ENCODE results near the gene HPSE. TPM values are rescaled to one million over a fixed set of nuclear protein-coding genes. Genes with fewer than 3 reads are reported as not detected.
"Not testable (repeated sequence)": the region's sequence is repeated elsewhere in the genome, so short reads cannot be mapped to it uniquely, and the experiment has no call there.

HPSE gene
- total RNA-seq, 4 donors from 2014 or later: 0.42 to 1.5 (median 0.88) TPM

GRCh38 chr4:83307920-83308319 is 26.7 kb downstream of the HPSE start:
- Histone ChIP-seq H3K9me3 (no peaks in the 10 kb centered on the region), H3K36me3 (no peaks in the 10 kb centered on the region), H3K4me3 (no peak overlapping the region), H3K27me3 (no peaks in the 10 kb centered on the region), H3K27ac (replicated peaks in 1 of 4) (no peak overlapping the region), H3K4me1 (no peaks in the 10 kb centered on the region)
- WGBS: 73% methylated on average over 7 of the region's 7 CpGs
- no peak for TF ChIP-seq POLR2A (IDR thresholded peaks at IDR 0.05; ENCODE audit: low read depth)
- no peak for TF ChIP-seq CTCF (IDR thresholded peaks at IDR 0.05)
- no peak for TF ChIP-seq POLR2AphosphoS5 (IDR thresholded peaks at IDR 0.05)
- TF ChIP-seq EP300 (IDR thresholded peaks at IDR 0.05): no peak
- DNase-seq (ENCODE audit: extremely low spot score): no peak
- intact Hi-C loops (cut with DNase I): no loop called here

- no peak overlapping the region for H3K4me3 ChIP-seq
- H3K9me3 ChIP-seq: no peaks in the 10 kb centered on the region
- no peak for DNase-seq (ENCODE audit: extremely low spot score)
- H3K36me3 ChIP-seq: no peaks in the 10 kb centered on the region
- H3K27me3 ChIP-seq: no peaks in the 10 kb centered on the region
- no peak overlapping the region for H3K27ac ChIP-seq (replicated peaks in 1 of 4)
- 85% methylated on average over 2 of the region's 2 CpGs for WGBS
- no peaks in the 10 kb centered on the region for H3K4me1 ChIP-seq
- TF ChIP-seq POLR2AphosphoS5 (IDR thresholded peaks at IDR 0.05) (no peak), EP300 (IDR thresholded peaks at IDR 0.05) (no peak), POLR2A (IDR thresholded peaks at IDR 0.05; ENCODE audit: low read depth) (no peak), CTCF (IDR thresholded peaks at IDR 0.05) (no peak)
- intact Hi-C loops (cut with DNase I): no loop called here
Observed at GRCh38 chr4:83305187-83305586, 29.5 kb downstream of the HPSE start.

- Histone ChIP-seq H3K9me3 (no peaks in the 10 kb centered on the region), H3K4me3 (no peak overlapping the region), H3K36me3 (no peaks in the 10 kb centered on the region), H3K27ac (replicated peaks in 1 of 4) (no peak overlapping the region), H3K4me1 (no peaks in the 10 kb centered on the region), H3K27me3 (no peaks in the 10 kb centered on the region)
- WGBS: 68% methylated on average over 3 of the region's 3 CpGs
- TF ChIP-seq POLR2AphosphoS5 (IDR thresholded peaks at IDR 0.05) (no peak), EP300 (IDR thresholded peaks at IDR 0.05) (no peak), POLR2A (IDR thresholded peaks at IDR 0.05; ENCODE audit: low read depth) (no peak), CTCF (IDR thresholded peaks at IDR 0.05) (no peak)
- intact Hi-C loops (cut with DNase I): no loop called here
- DNase-seq (ENCODE audit: extremely low spot score): no peak
Observed at GRCh38 chr4:83297548-83298260, 36.9 kb downstream of the HPSE start.

- H3K4me3 ChIP-seq: no peak overlapping the region
- no peaks in the 10 kb centered on the region for H3K9me3 ChIP-seq
- TF ChIP-seq CTCF (IDR thresholded peaks at IDR 0.05) (no peak), EP300 (IDR thresholded peaks at IDR 0.05) (no peak), POLR2AphosphoS5 (IDR thresholded peaks at IDR 0.05) (no peak), POLR2A (IDR thresholded peaks at IDR 0.05; ENCODE audit: low read depth) (no peak)
- H3K27ac ChIP-seq (replicated peaks in 1 of 4): no peak overlapping the region
- no peaks in the 10 kb centered on the region for H3K36me3 ChIP-seq
- intact Hi-C loops (cut with DNase I): no loop called here
- 81% methylated on average over 8 of the region's 8 CpGs for WGBS
- no peak for DNase-seq (ENCODE audit: extremely low spot score)
- H3K4me1 ChIP-seq: no peaks in the 10 kb centered on the region
- no peaks in the 10 kb centered on the region for H3K27me3 ChIP-seq
Observed at GRCh38 chr4:83293305-83294046, 41.2 kb downstream of the HPSE start.

GRCh38 chr4:83290059-83290774 is 44.4 kb downstream of the HPSE start:
- H3K4me3 ChIP-seq; H3K27ac ChIP-seq (replicated peaks in 1 of 4); H3K27me3 ChIP-seq; H3K4me1 ChIP-seq; H3K36me3 ChIP-seq; H3K9me3 ChIP-seq; intact Hi-C loops (cut with DNase I); DNase-seq (ENCODE audit: extremely low spot score): not testable (repeated sequence)
- 70% methylated on average over 3 of the region's 3 CpGs for WGBS

- intact Hi-C loops (cut with DNase I): loop anchor here (10.0 kb wide), 3 partner anchors 166 to 394 kb away; partner anchors contain the start of genes HELQ, LIN54, MRPS18C and SEC31A
- not testable (repeated sequence) for H3K27me3 ChIP-seq; H3K4me3 ChIP-seq; H3K9me3 ChIP-seq; H3K27ac ChIP-seq (replicated peaks in 1 of 4); H3K36me3 ChIP-seq; DNase-seq (ENCODE audit: extremely low spot score)
- WGBS: 63% methylated on average over 1 of the region's 1 CpG
- H3K4me1 ChIP-seq: peaks cover 8 to 13% (median 10%) of the 10 kb centered on the region in 4 donors
Observed at GRCh38 chr4:83288381-83288780, 46.3 kb downstream of the HPSE start.
